ENCODE measurements around the gene SLC5A2.
A peak's percentile ranks its signal among the peaks of the same experiment; 100 is the strongest.
"Not testable (repeated sequence)": the region's sequence is repeated elsewhere in the genome, so short reads cannot be mapped to it uniquely, and the experiment has no call there.

The SLC5A2 gene
- long read RNA-seq, donor 1, partial matches to known transcripts: 28 of 31 reads
- long read RNA-seq, donor 1, other reads (novel, unspliced or antisense): 0 of 31 reads
- long read RNA-seq, donor 2, partial matches to known transcripts: 7 of 8 reads
- long read RNA-seq, donor 2, other reads (novel, unspliced or antisense): 0 of 8 reads
- long read RNA-seq, donor 3, partial matches to known transcripts: 8 of 10 reads
- long read RNA-seq, donor 3, other reads (novel, unspliced or antisense): 0 of 10 reads
- long read RNA-seq, donor 4, partial matches to known transcripts: 5 of 5 reads
- long read RNA-seq, donor 4, other reads (novel, unspliced or antisense): 0 of 5 reads
- long read RNA-seq, donor 5, partial matches to known transcripts: 0 of 1 reads
- long read RNA-seq, donor 5, other reads (novel, unspliced or antisense): 0 of 1 reads
- long read RNA-seq, donor 6, partial matches to known transcripts: 6 of 9 reads
- long read RNA-seq, donor 6, other reads (novel, unspliced or antisense): 0 of 9 reads
- long read RNA-seq, donor 7: 0 reads
- long read RNA-seq, donor 8, partial matches to known transcripts: 6 of 17 reads
- long read RNA-seq, donor 8, other reads (novel, unspliced or antisense): 8 of 17 reads

DNA sequence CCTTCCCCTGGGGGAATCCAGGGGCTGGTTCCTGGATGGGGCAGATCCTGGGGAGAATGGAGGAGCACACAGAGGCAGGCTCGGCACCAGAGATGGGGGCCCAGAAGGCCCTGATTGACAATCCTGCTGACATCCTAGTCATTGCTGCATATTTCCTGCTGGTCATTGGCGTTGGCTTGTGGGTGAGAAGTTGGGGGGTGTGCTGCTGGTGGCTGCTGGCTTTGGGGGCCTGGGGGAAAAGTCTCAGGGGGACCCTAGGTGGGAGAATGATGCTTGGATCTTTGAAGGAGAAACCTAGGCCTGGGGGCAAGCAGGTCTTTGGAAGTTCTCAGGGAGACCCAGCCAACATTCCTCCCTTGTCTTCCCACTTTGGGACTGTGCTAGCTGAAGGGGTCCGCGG lies at the start of gene SLC5A2:
Gene SLC5A2 (plus strand): TSS at position 43 of the 400 bp plus-strand sequence. CDS start 14 bp downstream, at position 57.
- no peak for DNase-seq

DNA sequence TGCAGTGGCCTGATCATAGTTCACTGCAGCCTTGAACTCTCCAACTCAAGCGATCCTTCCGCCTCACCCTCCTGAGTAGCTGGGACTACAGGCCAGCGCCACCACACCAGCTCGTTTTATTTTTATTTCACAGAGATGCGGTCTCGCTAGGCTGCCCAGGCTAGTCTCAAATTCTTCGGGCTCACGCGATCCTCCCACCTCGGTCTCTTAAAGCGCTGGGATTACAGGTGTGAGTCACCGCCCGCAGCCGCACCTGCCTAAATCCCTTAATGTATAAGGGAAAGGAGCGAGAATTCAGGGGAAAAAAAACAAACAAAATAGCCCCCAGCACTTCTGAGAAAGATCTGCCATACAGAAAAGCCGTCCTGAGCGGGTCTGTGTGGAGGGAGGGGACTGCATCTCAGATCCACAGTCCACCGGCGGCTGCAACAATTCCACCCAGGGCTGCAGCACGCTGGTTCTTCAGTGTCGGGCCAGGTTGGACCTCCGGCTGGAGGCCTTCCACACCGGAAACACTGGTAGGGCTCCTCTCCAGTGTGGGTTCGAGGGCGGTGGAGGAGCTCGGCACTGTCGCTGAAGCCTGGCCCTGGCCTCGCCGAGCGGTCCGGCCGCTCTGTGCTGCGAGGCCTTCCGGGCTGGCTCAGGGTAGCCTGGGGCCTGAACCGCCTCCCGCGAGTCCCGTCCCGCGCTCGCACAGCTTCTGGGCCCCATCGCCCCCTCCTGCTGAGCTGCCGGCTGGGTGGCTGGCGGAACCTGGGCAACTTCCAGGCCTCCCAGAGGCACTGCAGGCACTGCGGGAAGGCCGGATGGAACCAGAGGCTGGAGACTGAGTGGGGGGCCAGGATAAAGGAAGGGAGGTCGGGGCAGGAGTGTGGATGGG lies 47.3 kb upstream of the SLC5A2 start:
- DNase-seq: no peak

- no peak for DNase-seq
These were observed 46.5 kb upstream of the SLC5A2 start for GRCh38 chr16:31436221-31437045.

DNA sequence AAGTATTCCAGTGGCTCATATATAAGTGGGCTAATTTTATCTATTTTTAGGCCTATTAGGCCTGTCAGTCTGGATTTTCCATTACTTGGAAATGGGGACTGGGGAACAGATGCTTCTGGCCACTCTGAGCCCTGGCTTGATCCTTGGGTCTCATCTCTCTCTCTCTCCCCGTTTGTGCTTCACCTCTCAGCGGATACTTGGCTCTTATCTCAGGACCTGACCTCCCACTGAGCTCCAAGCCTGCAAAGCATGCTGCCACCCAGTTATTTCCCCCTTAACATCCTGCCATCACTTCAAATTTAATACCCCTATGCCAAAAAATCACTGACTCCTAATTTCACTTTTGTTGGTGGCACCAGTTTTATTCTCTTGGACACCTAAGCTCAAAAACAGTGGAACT lies 44.5 kb upstream of the SLC5A2 start:
- no peak for DNase-seq

GRCh38 chr16:31439023-31439422 lies 43.9 kb upstream of the SLC5A2 start:
- DNase-seq: not testable (repeated sequence)

DNA sequence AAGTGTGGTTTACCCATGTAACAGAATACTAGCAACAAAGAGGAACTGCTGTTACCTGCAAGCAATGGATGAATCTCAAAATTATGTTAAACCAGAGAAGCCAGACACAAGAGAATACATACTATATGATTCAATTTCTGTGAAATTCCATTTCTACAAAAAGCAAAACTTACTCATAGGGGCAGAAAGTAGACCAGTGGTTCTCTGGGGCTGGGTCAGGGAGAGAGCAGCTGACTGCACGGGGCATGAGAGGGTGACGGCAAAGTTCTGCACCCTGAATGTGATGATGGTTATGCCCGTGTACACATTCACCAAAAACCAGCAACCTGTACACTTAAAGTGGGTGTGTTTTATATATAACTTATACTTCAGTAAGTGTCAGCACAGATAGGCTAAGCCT lies 43.4 kb upstream of the SLC5A2 start:
- DNase-seq: no peak

DNA sequence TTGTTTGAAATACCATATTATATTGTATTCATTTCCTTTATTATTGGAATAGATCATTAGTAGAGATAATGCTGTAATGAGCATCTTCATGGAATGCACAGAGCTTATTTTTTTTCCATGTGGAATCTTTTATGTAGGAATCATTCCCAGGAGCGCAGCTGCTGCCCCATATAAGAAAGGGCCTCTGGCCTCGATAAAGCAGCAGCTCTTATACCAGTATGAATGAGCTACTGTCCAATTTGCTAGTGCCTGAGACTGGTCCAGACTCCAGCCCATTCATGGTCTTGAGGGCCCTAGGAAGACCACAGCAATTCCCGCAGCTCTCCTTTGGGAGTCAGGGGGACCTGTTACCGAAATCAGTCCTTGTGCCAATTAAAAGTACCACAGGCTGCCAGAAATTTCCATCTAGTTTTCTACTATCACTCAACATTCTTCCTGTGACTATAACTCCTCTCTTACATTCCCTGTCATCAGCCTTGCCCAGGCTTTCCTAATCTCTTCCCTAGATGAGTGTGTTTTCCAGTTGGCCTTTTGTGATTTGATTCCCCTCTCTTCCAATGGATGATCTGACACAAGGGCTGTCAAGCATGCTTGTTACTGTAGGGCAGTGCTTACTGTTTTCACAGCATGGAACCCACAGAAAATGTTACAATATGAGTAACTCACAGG lies 42.3 kb upstream of the SLC5A2 start:
- no peak for DNase-seq

- peak; percentile 25 for DNase-seq
These were observed 41.0 kb upstream of the SLC5A2 start for GRCh38 chr16:31441956-31442355.

GRCh38 chr16:31445931-31446330 lies 37.0 kb upstream of the SLC5A2 start:
- not testable (repeated sequence) for DNase-seq

GRCh38 chr16:31451201-31451600 lies 31.7 kb upstream of the SLC5A2 start:
- no peak for DNase-seq

- DNase-seq: peak; percentile 49
These were observed 31.1 kb upstream of the SLC5A2 start for GRCh38 chr16:31451681-31452351.

GRCh38 chr16:31452631-31453106 lies 30.3 kb upstream of the SLC5A2 start:
- DNase-seq: no peak

DNA sequence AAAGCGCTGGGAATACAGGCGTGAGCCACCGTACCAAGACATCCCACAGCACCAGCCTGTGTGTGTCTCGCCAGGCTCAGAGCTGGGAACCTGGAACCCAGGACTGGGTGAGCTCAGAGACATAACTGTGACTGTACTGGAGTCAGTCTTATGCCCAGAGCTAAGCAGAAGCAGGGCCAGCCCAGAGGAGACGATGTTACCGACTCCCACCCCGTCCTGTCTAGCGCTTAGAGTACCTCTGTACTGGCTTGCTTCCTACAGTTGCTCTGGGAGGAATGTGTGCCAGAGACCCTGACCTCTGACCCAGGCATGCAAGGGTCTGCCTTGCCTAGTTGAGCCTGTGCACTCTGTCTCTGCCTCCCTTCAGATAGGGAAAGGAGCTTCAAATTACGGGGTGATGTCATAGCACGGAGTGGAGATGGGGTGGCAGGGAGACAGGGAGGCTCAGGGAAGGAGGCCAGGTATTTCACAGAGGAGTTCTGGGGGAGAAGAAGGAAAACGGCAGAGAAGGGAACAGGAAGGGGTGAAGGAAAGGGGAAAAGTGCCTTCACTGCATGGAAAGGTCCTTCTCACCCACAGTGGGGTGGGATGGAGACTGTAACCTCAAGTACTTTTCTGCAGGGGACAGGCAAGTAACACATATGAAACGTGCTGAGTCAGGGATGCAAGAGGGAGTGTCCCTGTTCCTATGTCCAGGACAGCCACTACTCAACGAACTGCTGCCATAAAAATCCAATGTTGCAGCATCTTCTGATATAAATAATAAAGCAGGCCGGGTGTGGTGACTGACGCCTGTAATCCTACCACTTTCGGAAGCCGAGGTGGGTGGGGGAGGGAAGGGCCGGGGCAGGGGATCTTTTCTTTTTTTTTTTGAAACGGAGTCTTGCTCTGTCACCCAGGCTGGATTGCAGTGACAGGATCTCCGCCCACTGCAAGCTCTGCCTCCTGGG lies 29.4 kb upstream of the SLC5A2 start:
- DNase-seq: no peak

DNA sequence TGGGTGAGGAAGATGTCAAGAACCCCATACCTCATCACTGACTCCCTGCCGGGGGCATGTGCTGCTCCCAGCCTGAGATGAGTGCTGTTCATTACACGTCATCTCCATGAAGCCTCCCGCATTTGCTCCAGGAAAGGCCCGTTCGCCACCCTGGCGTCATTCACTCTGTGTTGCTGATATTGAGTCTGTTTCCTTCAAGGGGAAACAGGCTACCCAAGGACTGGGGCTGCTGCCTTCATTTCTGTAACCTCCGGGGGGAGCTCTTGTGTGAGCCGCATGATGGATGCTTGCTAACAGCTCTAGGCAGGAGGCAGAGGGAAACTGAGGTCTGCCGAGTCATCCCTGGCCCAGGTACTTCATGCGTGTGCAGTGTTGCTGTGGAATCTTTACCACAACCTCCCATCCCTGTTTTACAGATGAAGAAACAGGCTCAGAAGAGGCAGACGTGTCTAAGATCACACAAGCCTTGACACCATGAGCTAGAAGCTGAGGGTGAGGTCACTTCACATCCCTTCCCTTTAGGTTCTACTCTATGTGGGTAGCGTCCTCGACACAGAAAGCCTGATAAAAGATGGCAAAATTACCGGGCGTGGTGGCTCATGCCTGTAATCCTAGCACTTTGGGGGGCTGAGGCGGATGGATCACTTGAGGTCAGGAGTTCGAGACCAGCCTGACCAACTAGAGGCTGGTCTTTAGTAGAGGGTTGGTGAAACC lies 27.2 kb upstream of the SLC5A2 start:
- no peak for DNase-seq

- DNase-seq: no peak
These were observed 25.9 kb upstream of the SLC5A2 start for GRCh38 chr16:31456988-31457360.

DNA sequence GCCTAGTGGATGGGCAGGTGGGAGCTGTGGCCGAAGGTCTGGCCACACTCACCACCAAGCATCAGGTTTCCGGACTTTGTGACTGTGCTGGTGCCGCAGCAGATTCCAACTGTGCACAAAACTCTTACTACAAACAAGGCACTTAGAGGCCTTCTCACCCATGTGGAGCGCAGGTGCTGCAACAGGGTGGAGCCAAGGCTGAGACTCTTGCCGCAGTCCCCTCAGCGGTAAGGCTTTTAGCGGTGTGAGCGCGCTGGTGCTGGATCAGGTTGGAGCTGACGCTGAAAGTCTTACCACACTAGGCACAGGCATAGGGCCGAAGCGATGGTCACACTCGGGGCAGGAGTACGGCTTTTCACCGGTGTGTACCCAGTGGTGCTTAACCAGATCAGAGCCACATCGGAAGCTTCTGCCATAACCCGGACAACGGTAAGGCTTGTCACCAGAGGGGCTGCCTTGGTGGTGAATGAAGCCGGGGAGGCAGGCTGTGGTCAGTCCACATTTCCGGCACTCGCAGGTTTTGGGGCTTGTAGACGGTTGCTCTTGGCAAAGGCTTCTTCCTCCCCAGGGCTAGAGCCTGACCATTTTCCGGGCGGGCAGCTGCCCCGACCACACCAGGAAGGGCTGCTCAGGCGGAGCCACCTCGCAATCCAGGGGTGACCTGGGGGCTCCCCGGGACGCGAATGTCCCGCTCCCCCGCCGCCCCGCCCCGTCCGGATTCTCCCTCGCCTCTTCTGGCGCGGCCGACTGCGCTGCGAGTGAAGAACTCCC lies 24.7 kb upstream of the SLC5A2 start:
- peak; percentile 69 for DNase-seq

- peak; percentile 100 for DNase-seq
These were observed 23.9 kb upstream of the SLC5A2 start, which contains the start of gene ARMC5 for GRCh38 chr16:31458844-31459686. TSS of gene ARMC5 (plus strand) at chr16:31459501. CDS start at chr16:31459525, 24 bp downstream.

Data from right kidney (tissue), 9 donors.